Measurements from ENCODE around the gene PDIK1L.

GRCh38 chr1:26079178-26079563 is 32.5 kb upstream of the PDIK1L start:
- TF ChIP-seq CTCF (IDR thresholded peaks at IDR 0.05) (no peak), POLR2A (IDR thresholded peaks at IDR 0.05) (no peak), POLR2AphosphoS5 (IDR thresholded peaks at IDR 0.05) (no peak)

All from breast epithelium (tissue), 3 donors.